Left ventricle myocardium inferior (tissue), 1 donor: ENCODE data around the gene ARHGAP11A. TPM values are rescaled to one million over a fixed set of nuclear protein-coding genes. Genes with fewer than 3 reads are reported as not detected.

Source experiments
- DNase-seq: peaks from one replicate; pipeline ENCODE4 v3.0.0-alpha.2; 2020
- H3K27ac ChIP-seq: fragments of 200-600 bp; replicated peaks from 2 replicates; pipeline ENCODE4 v1.8.0; 2021
- H3K27me3 ChIP-seq: fragments of 200-600 bp; 2 replicates; pipeline ENCODE4 v1.8.0; 2021; ENCODE audit warnings: low read depth
- H3K36me3 ChIP-seq: fragments of 200-600 bp; 2 replicates; pipeline ENCODE4 v1.8.0; 2021
- H3K4me1 ChIP-seq: fragments of 200-600 bp; 2 replicates; pipeline ENCODE4 v1.8.0; 2021
- H3K4me3 ChIP-seq: fragments of 200-600 bp; 2 replicates; pipeline ENCODE4 v1.8.0; 2021; ENCODE audit warnings: mild to moderate bottlenecking, moderate library complexity
- H3K9me3 ChIP-seq: fragments of 200-600 bp; replicated peaks from 2 replicates; pipeline ENCODE4 v1.8.0; 2021
- CTCF ChIP-seq: fragments of 200-600 bp; IDR thresholded peaks from 2 replicates; pipeline ENCODE4 v1.8.0; 2021; ENCODE audit warnings: antibody characterized with exemption, mild to moderate bottlenecking, borderline replicate concordance
- intact Hi-C: fragments of 100-400 bp; cut with micrococcal nuclease; formaldehyde crosslinking; loops from one replicate; pipeline ENCODE4 v1.11.0; 2022
- total RNA-seq: library from RNA; stranded (reverse); fragmentation: NEBNext Ultra II Directional; extraction: Animal tissue kit (Norgen Biotek cat#: 25700); gene quantifications from one replicate; pipeline ENCODE4 v1.2.1, GENCODE V29; 2021
- donor health status: DM: no; HTN: yes; CAD: no; lungs with severe emphysema.

The ARHGAP11A gene
- total RNA-seq, 1 donor from 2014 or later, result 2.5 TPM

- Histone ChIP-seq H3K9me3 (no peaks in the 10 kb centered on the region), H3K4me1 (no peaks in the 10 kb centered on the region), H3K27ac (no peak overlapping the region), H3K4me3 (no peak overlapping the region), H3K36me3 (no peaks in the 10 kb centered on the region), H3K27me3 (peaks cover 11% of the 10 kb centered on the region)
- no peak for DNase-seq
- intact Hi-C loops, result no loop called here
- no peak for TF ChIP-seq CTCF
Measured at GRCh38 chr15:32685576-32685975, 70.3 kb downstream of the ARHGAP11A start.

- H3K27me3 ChIP-seq, result peaks cover 11% of the 10 kb centered on the region
- TF ChIP-seq CTCF, result no peak
- no peak overlapping the region for H3K27ac ChIP-seq
- intact Hi-C loops, result no loop called here
- no peak overlapping the region for H3K4me3 ChIP-seq
- no peaks in the 10 kb centered on the region for H3K9me3 ChIP-seq
- H3K4me1 ChIP-seq, result no peaks in the 10 kb centered on the region
- H3K36me3 ChIP-seq, result no peaks in the 10 kb centered on the region
- no peak for DNase-seq
Measured at GRCh38 chr15:32687556-32687955, 72.3 kb downstream of the ARHGAP11A start.

GRCh38 chr15:32688151-32688639, 72.9 kb downstream of the ARHGAP11A start:
- no peaks in the 10 kb centered on the region for H3K36me3 ChIP-seq
- no peak for DNase-seq
- no peaks in the 10 kb centered on the region for H3K4me1 ChIP-seq
- H3K27me3 ChIP-seq, result peaks cover 11% of the 10 kb centered on the region
- no peak overlapping the region for H3K27ac ChIP-seq
- no peaks in the 10 kb centered on the region for H3K9me3 ChIP-seq
- no peak for TF ChIP-seq CTCF
- H3K4me3 ChIP-seq, result no peak overlapping the region
- intact Hi-C loops, result no loop called here

Other genes with a start within 250 kb of the ARHGAP11A start
- gene GOLGA8K, start 212.2 kb upstream of the ARHGAP11A start, total RNA-seq, result 0.80 TPM
- 1.2 TPM for gene GOLGA8O, start 159.9 kb upstream of the ARHGAP11A start, total RNA-seq
- gene GOLGA8N, start 22.0 kb upstream of the ARHGAP11A start, total RNA-seq, result 10.9 TPM
- gene SCG5, start 26.2 kb downstream of the ARHGAP11A start, total RNA-seq, result not detected
- 0.49 TPM for gene GREM1, start 102.5 kb downstream of the ARHGAP11A start, total RNA-seq